Keratinocyte (primary cell): ENCODE data around the gene GSKIP. TPM values are rescaled to one million over a fixed set of nuclear protein-coding genes. Genes with fewer than 3 reads are reported as not detected.

Experiments used
- DNase-seq: peaks from one replicate; pipeline ENCODE4 v3.0.0-alpha.2; 2011; ENCODE audit warnings: low read depth, missing footprints, low spot score
- FAIRE-seq: peaks from 2 replicates; lab custom pipeline; 2011; peaks lifted over from hg19 to GRCh38; lab: Jason Lieb, UNC
- H2AFZ ChIP-seq: 2 replicates; pipeline ENCODE4 v1.6.0; 2012; ENCODE audit warnings: low read length, control low read depth, inconsistent platforms; ENCODE audit not compliant: control insufficient read depth
- H3K27ac ChIP-seq: 2 replicates; pipeline ENCODE4 v1.5.1; 2011; ENCODE audit warnings: low read length; ENCODE audit not compliant: control insufficient read depth, insufficient read depth
- H3K27me3 ChIP-seq: 3 replicates; pipeline ENCODE4 v1.6.0; 2011; ENCODE audit warnings: low read length; ENCODE audit not compliant: control insufficient read depth, insufficient read depth; ENCODE audit errors: extremely low read depth
- H3K36me3 ChIP-seq, 2 experiments: 2 replicates in 1 of 2; 3 replicates in 1 of 2; pipeline ENCODE4 v1.5.1; 2011; ENCODE audit warnings: low read length in 2 of 2, mild to moderate bottlenecking in 1 of 2; ENCODE audit not compliant: control insufficient read depth in 2 of 2, insufficient read depth in 2 of 2; ENCODE audit errors: extremely low read depth in 1 of 2
- H3K4me1 ChIP-seq: 3 replicates; pipeline ENCODE4 v1.5.1; 2011; ENCODE audit warnings: low read length; ENCODE audit not compliant: control insufficient read depth, insufficient read depth; ENCODE audit errors: extremely low read depth
- H3K4me2 ChIP-seq: 3 replicates; pipeline ENCODE4 v1.6.0; 2011; ENCODE audit warnings: low read depth, low read length; ENCODE audit not compliant: control insufficient read depth, insufficient read depth; ENCODE audit errors: extremely low read depth
- H3K4me3 ChIP-seq, 3 experiments: fragments of 200-600 bp in 1 of 3; sonication (generic) in 1 of 3; 2 replicates in 2 of 3; 3 replicates in 1 of 3; pipeline ENCODE4 v1.5.1; 2011 to 2016; ENCODE audit warnings: low read length in 3 of 3, mild to moderate bottlenecking in 3 of 3, control low read depth in 2 of 3, inconsistent platforms in 1 of 3, low read depth in 1 of 3, mixed read lengths in 1 of 3, mixed run types in 1 of 3, moderate library complexity in 1 of 3; ENCODE audit not compliant: control insufficient read depth in 2 of 3, insufficient read depth in 2 of 3; ENCODE audit errors: extremely low read depth in 1 of 3
- H3K79me2 ChIP-seq: 2 replicates; pipeline ENCODE4 v1.6.0; 2012; ENCODE audit warnings: low read length; ENCODE audit not compliant: control insufficient read depth, insufficient read depth
- H3K9ac ChIP-seq: 3 replicates; pipeline ENCODE4 v1.6.0; 2011; ENCODE audit warnings: low read length; ENCODE audit not compliant: control insufficient read depth, insufficient read depth; ENCODE audit errors: extremely low read depth
- H3K9me1 ChIP-seq: 3 replicates; pipeline ENCODE4 v1.6.0; 2011; ENCODE audit warnings: low read length; ENCODE audit not compliant: control insufficient read depth, insufficient read depth; ENCODE audit errors: extremely low read depth
- H3K9me3 ChIP-seq: 2 replicates; pipeline ENCODE4 v1.5.1; 2012; ENCODE audit warnings: low read depth, low read length; ENCODE audit not compliant: control insufficient read depth
- H4K20me1 ChIP-seq: 3 replicates; pipeline ENCODE4 v1.6.0; 2011; ENCODE audit warnings: low read length; ENCODE audit not compliant: control insufficient read depth, insufficient read depth; ENCODE audit errors: extremely low read depth
- EZH2 ChIP-seq: IDR thresholded peaks from one replicate; pipeline ENCODE4 v1.6.1; 2012; ENCODE audit warnings: inconsistent platforms, mild to moderate bottlenecking, low read length, moderate library complexity
- dilution Hi-C: fragments of 300-500 bp; cut with MboI; formaldehyde crosslinking; loops from one replicate; pipeline ENCODE4 v1.7.0; 2020; ENCODE audit warnings: low sequenced_read_pairs; ENCODE audit not compliant: extremely low pct_ligation_motif_present
- polyA plus RNA-seq, 5 experiments: library from polyadenylated mRNA; depleted of rRNA in 3 of 5; stranded (reverse) in 3 of 5; stranded (forward) in 1 of 5; unstranded in 1 of 5; fragments of >200 nt; gene quantifications; 1 replicate in 1 of 5; 2 replicates in 3 of 5; 3 replicates in 1 of 5; pipeline versions ENCODE4 v1.2.1 to v1.2.3, GENCODE V29; 2011 to 2012; ENCODE audit warnings: missing spikeins in 2 of 5, low read depth in 1 of 5, low replicate concordance in 1 of 5
- small RNA-seq, 3 experiments: library from RNA; depleted of rRNA; stranded (forward); fragments of <200 nt; gene quantifications; one replicate each; pipeline ENCODE3, GENCODE V24; 2012; ENCODE audit warnings: low read depth in 3 of 3, low replicate concordance in 1 of 3; ENCODE audit not compliant: insufficient read length in 3 of 3
- TF ChIP-seq, protein P1 (sequence below), 3 experiments: IDR thresholded peaks in 1 of 3; conservative IDR thresholded peaks in 1 of 3; optimal IDR thresholded peaks in 1 of 3; 2 replicates in 2 of 3; 3 replicates in 1 of 3; pipeline versions ENCODE3 to v1.5.1; 2011; ENCODE audit warnings: low read length in 3 of 3, mild to moderate bottlenecking in 3 of 3, moderate library complexity in 2 of 3, control low read depth in 1 of 3, inconsistent platforms in 1 of 3; ENCODE audit not compliant: insufficient read depth in 2 of 3; ENCODE audit errors: extremely low read depth in 1 of 3

Gene GSKIP
- polyA plus RNA-seq, 1 donor (not counting 4 experiments of a cell fraction or from before 2014, with no cell fraction given), result 51.1 TPM

DNA sequence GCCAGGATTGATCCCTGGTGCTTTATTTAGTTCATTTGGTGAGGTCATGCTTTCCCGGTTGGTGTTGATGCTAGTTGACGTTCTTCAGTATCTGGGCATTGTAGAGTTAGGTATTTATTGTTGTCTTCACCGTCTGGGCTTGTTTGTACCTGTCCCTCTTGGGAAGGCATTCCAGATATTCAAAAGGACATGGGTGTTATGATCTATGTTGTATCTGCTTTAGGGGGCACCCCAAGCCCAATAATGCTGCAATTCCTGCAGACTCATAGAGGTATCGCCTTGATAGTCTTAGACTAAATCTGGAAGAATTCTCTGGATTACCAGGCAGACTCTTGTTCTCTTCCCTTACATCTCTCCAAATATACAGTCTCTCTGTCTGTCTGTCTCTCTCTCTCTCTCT lies 70.7 kb downstream of the GSKIP start:
- no peaks in the 10 kb centered on the region for H3K79me2 ChIP-seq
- H3K36me3 ChIP-seq, result no peaks in the 10 kb centered on the region
- no peak for TF ChIP-seq EZH2
- TF ChIP-seq, protein P1, sequence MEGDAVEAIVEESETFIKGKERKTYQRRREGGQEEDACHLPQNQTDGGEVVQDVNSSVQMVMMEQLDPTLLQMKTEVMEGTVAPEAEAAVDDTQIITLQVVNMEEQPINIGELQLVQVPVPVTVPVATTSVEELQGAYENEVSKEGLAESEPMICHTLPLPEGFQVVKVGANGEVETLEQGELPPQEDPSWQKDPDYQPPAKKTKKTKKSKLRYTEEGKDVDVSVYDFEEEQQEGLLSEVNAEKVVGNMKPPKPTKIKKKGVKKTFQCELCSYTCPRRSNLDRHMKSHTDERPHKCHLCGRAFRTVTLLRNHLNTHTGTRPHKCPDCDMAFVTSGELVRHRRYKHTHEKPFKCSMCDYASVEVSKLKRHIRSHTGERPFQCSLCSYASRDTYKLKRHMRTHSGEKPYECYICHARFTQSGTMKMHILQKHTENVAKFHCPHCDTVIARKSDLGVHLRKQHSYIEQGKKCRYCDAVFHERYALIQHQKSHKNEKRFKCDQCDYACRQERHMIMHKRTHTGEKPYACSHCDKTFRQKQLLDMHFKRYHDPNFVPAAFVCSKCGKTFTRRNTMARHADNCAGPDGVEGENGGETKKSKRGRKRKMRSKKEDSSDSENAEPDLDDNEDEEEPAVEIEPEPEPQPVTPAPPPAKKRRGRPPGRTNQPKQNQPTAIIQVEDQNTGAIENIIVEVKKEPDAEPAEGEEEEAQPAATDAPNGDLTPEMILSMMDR (optimal IDR thresholded peaks at IDR 0.05 in 1 of 3, IDR thresholded peaks at IDR 0.05 in 1 of 3, conservative IDR thresholded peaks at IDR 0.05 in 1 of 3; ENCODE audit: extremely low read depth in 1 of 3, insufficient read depth in 2 of 3, low read length in 3 of 3), result no peak
- H3K4me3 ChIP-seq, result no peak overlapping the region
- H3K9ac ChIP-seq, result no peak overlapping the region
- H2AFZ ChIP-seq, result no peak overlapping the region
- dilution Hi-C loops, result no loop called here
- H3K27ac ChIP-seq, result no peak overlapping the region
- H3K4me1 ChIP-seq, result no peaks in the 10 kb centered on the region
- H4K20me1 ChIP-seq, result no peaks in the 10 kb centered on the region
- H3K27me3 ChIP-seq, result no peaks in the 10 kb centered on the region
- H3K9me1 ChIP-seq, result no peaks in the 10 kb centered on the region
- FAIRE-seq, result no peak
- no peak overlapping the region for H3K4me2 ChIP-seq
- no peaks in the 10 kb centered on the region for H3K9me3 ChIP-seq
- DNase-seq, result no peak

Small RNA genes within 50 kb of the gene (small RNA-seq; reads per million reads assigned to genes)
- gene RNU2-33P, result 0 to 0.07 (median 0) reads per million in 3 experiments

Other genes starting within 250 kb of the GSKIP start
- gene BDKRB2, start 158.7 kb upstream of the GSKIP start, polyA plus RNA-seq, result 10.9 to 13.2 TPM (median 11.2 TPM) in 3 replicates
- gene BDKRB1, start 107.3 kb upstream of the GSKIP start, polyA plus RNA-seq, result 2.8 to 3.5 TPM (median 3.4 TPM) in 3 replicates
- gene ATG2B, start 185 bp upstream of the GSKIP start, polyA plus RNA-seq, result 9.4 to 11.4 TPM (median 9.5 TPM) in 3 replicates
- 0.53 to 1.3 TPM (median 0.84 TPM) in 3 replicates for gene AK7, start 28.6 kb downstream of the GSKIP start, polyA plus RNA-seq
- gene PAPOLA, start 138.9 kb downstream of the GSKIP start, polyA plus RNA-seq, result 109 to 154 TPM (median 112 TPM) in 3 replicates